NT2/D1 (cell line): Measurements from ENCODE around the gene NFATC4.
"Not testable (repeated sequence)": the region's sequence is repeated elsewhere in the genome, so short reads cannot be mapped to it uniquely, and the experiment has no call there.

Experiments used
- DNase-seq: peaks from one replicate; pipeline ENCODE4 v3.0.0-alpha.2; 2011; ENCODE audit warnings: low read depth, low spot score
- H3K27me3 ChIP-seq: 2 replicates; pipeline ENCODE4 v1.6.0; 2011; ENCODE audit warnings: mild to moderate bottlenecking; ENCODE audit not compliant: insufficient read length, insufficient read depth
- H3K36me3 ChIP-seq: 2 replicates; pipeline ENCODE4 v1.6.1; 2011; ENCODE audit warnings: mild to moderate bottlenecking, low read length, mixed read lengths; ENCODE audit not compliant: insufficient read depth, insufficient read length
- H3K4me1 ChIP-seq: 2 replicates; pipeline ENCODE4 v1.5.1; 2011; ENCODE audit not compliant: insufficient read depth, insufficient read length
- H3K4me3 ChIP-seq: 2 replicates; pipeline ENCODE4 v1.5.1; 2011; ENCODE audit warnings: low read depth; ENCODE audit not compliant: insufficient read length
- H3K9ac ChIP-seq: 2 replicates; pipeline ENCODE4 v1.6.0; 2011; ENCODE audit warnings: low read depth; ENCODE audit not compliant: insufficient read length
- H3K9me3 ChIP-seq: 2 replicates; pipeline ENCODE4 v1.5.1; 2011; ENCODE audit warnings: mild to moderate bottlenecking, low read length; ENCODE audit not compliant: insufficient read depth
- SUZ12 ChIP-seq: IDR thresholded peaks from 2 replicates; pipeline ENCODE4 v1.6.1; 2011; ENCODE audit not compliant: insufficient read length, insufficient read depth; ENCODE audit errors: extremely low read depth
- YY1 ChIP-seq: IDR thresholded peaks from 2 replicates; pipeline ENCODE4 v1.6.1; 2011; ENCODE audit not compliant: insufficient read length, insufficient read depth
- ZNF274 ChIP-seq: IDR thresholded peaks from 2 replicates; pipeline ENCODE4 v1.6.1; 2011; ENCODE audit warnings: mild to moderate bottlenecking, low read depth, low read length

NFATC4 gene

GRCh38 chr14:24327303-24327702 is 40.7 kb upstream of the NFATC4 start:
- H3K36me3 ChIP-seq, result no peaks in the 10 kb centered on the region
- H3K9me3 ChIP-seq, result no peaks in the 10 kb centered on the region
- DNase-seq, result no peak
- TF ChIP-seq YY1 (no peak), SUZ12 (no peak), ZNF274 (no peak)
- peaks cover 26% of the 10 kb centered on the region for H3K27me3 ChIP-seq
- H3K9ac ChIP-seq, result no peak overlapping the region
- H3K4me1 ChIP-seq, result no peaks in the 10 kb centered on the region
- no peak overlapping the region for H3K4me3 ChIP-seq

GRCh38 chr14:24327914-24328313 is 40.1 kb upstream of the NFATC4 start:
- not testable (repeated sequence) for H3K4me3 ChIP-seq, H3K9ac ChIP-seq, DNase-seq, H3K4me1 ChIP-seq, H3K9me3 ChIP-seq, H3K36me3 ChIP-seq
- H3K27me3 ChIP-seq, result peaks cover 32% of the 10 kb centered on the region

- no peaks in the 10 kb centered on the region for H3K4me1 ChIP-seq
- no peak for DNase-seq
- no peak for TF ChIP-seq YY1
- no peak for TF ChIP-seq SUZ12
- no peak for TF ChIP-seq ZNF274
- no peaks in the 10 kb centered on the region for H3K36me3 ChIP-seq
- no peak overlapping the region for H3K9ac ChIP-seq
- peaks cover 43% of the 10 kb centered on the region for H3K27me3 ChIP-seq
- no peak overlapping the region for H3K4me3 ChIP-seq
- no peaks in the 10 kb centered on the region for H3K9me3 ChIP-seq
These were observed 38.8 kb upstream of the NFATC4 start for GRCh38 chr14:24329073-24329663.

DNA sequence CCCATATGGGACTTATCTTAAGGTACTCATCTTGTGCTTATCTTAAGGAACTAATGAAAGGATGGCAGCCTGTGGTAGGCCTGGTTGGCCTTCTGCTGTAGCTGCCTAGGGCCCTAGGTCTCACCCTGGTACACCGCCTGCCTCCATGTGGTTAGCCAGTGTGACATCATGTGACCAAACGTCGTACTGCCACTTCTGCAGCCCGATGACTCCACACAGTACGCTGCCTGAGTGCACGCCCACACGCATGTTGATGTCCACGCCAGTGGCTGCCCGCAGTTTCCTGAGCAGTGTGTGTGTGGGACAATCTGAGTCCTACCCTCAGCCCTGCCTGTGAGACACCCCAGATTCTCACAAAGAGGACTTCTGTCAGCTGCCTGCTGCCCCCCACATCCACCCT is 38.2 kb upstream of the NFATC4 start:
- no peak overlapping the region for H3K4me3 ChIP-seq
- H3K9me3 ChIP-seq, result no peaks in the 10 kb centered on the region
- TF ChIP-seq SUZ12 (no peak), YY1 (no peak), ZNF274 (no peak)
- H3K27me3 ChIP-seq, result peaks cover 49% of the 10 kb centered on the region
- DNase-seq, result no peak
- H3K36me3 ChIP-seq, result no peaks in the 10 kb centered on the region
- no peaks in the 10 kb centered on the region for H3K4me1 ChIP-seq
- no peak overlapping the region for H3K9ac ChIP-seq

GRCh38 chr14:24330973-24331674 is 36.9 kb upstream of the NFATC4 start:
- no peaks in the 10 kb centered on the region for H3K4me1 ChIP-seq
- no peak for DNase-seq
- H3K36me3 ChIP-seq, result no peaks in the 10 kb centered on the region
- H3K9me3 ChIP-seq, result no peaks in the 10 kb centered on the region
- TF ChIP-seq ZNF274, result no peak
- TF ChIP-seq YY1, result no peak
- TF ChIP-seq SUZ12, result no peak
- H3K9ac ChIP-seq, result no peak overlapping the region
- peaks cover 62% of the 10 kb centered on the region for H3K27me3 ChIP-seq
- no peak overlapping the region for H3K4me3 ChIP-seq

GRCh38 chr14:24331731-24332267 is 36.2 kb upstream of the NFATC4 start:
- H3K4me3 ChIP-seq, result no peak overlapping the region
- no peak for DNase-seq
- no peak overlapping the region for H3K9ac ChIP-seq
- H3K9me3 ChIP-seq, result no peaks in the 10 kb centered on the region
- peaks cover 62% of the 10 kb centered on the region for H3K27me3 ChIP-seq
- no peak for TF ChIP-seq YY1
- no peak for TF ChIP-seq ZNF274
- TF ChIP-seq SUZ12, result no peak
- no peaks in the 10 kb centered on the region for H3K4me1 ChIP-seq
- no peaks in the 10 kb centered on the region for H3K36me3 ChIP-seq

DNA sequence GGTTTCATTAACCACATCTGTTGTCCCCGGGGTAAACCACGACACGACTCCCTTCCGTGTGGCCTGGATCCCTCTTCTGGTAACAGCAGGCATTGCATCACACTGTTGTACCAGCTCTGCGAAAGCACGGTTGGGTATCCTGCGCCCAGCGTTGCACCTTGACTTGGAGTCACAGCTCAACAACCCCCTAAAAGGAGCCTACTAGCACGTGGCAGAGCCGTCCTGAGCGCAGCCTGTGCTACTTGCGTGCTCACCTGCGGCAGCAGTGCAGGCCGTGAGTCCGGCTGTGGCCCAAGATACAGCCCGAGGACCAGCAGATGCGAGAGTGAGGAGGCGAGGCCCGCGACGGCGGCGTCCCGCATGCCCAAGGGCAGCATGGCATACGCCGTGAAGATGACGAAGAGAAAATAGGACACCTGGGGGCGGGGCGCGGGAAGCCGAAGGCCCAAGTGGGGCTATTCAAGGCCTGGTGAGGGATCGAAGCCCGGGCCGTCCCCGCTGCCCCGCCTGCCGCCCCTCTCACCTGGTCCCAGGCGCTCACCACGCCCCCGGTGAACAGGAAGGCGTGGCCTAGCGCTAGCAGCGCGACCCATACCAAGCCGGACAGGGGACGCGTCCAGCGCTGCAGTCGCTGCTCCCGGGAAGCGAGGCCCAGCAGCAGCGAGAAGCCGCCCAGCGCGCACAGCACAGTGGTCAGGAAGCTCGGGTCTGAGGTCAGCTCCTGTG is 35.6 kb upstream of the NFATC4 start:
- no peak for TF ChIP-seq YY1
- no peak for TF ChIP-seq ZNF274
- no peak for TF ChIP-seq SUZ12
- no peaks in the 10 kb centered on the region for H3K36me3 ChIP-seq
- peak; percentile 30 for DNase-seq
- no peaks in the 10 kb centered on the region for H3K9me3 ChIP-seq
- peak overlapping the region; percentile 66 for H3K9ac ChIP-seq
- no peaks in the 10 kb centered on the region for H3K4me1 ChIP-seq
- H3K4me3 ChIP-seq, result peak overlapping the region; percentile 35
- peaks cover 65% of the 10 kb centered on the region for H3K27me3 ChIP-seq
